ENCODE measurements around the gene ZNF652. TPM values are rescaled to one million over a fixed set of nuclear protein-coding genes. Genes with fewer than 3 reads are reported as not detected.

Gene ZNF652
- polyA plus RNA-seq, 1 of the 3 experiments (the other 2 are of a cell fraction): 5.1 TPM

- H3K27ac ChIP-seq (ENCODE audit: low read depth in 2 of 2, low read length in 1 of 2): peak overlapping the region; percentile 49 to 90; a peak in 3 of 4 replicates
- no peaks in the 10 kb centered on the region for H3K9me3 ChIP-seq
- peaks cover 52% of the 10 kb centered on the region for H3K79me2 ChIP-seq (ENCODE audit: insufficient read depth)
- H3K4me1 ChIP-seq (ENCODE audit: control insufficient read depth in 1 of 2, insufficient read depth in 2 of 2, low read depth in 1 of 2, low read length in 1 of 2): peaks cover 17 to 18% of the 10 kb centered on the region in 2 experiments; a peak in 3 of 4 replicates
- peak overlapping the region; percentile 66; the same call in 1 of the 2 replicates for H2AFZ ChIP-seq (ENCODE audit: low read depth)
- peak; percentile 73 for DNase-seq
- H3K4me2 ChIP-seq: peak overlapping the region; percentile 93
- TF ChIP-seq POLR2AphosphoS5 (IDR thresholded peaks at IDR 0.05; ENCODE audit: low read depth, low read length) (peak; percentile 25; the same call in 1 of the 2 replicates), GATA2 (CRISPR knock-in tag; IDR thresholded peaks at IDR 0.05) (peak; percentile 22; the same call in 1 of the 2 replicates), MAX (IDR thresholded peaks at IDR 0.05; ENCODE audit: low read depth) (no peak), CHD2 (IDR thresholded peaks at IDR 0.05; ENCODE audit: low read length, partially characterized antibody) (peak; percentile 48), YY1 (IDR thresholded peaks at IDR 0.05; ENCODE audit: low read depth) (0 out of 2 replicates have a peak, but pooled peaks have one; percentile 21), RCOR1 (IDR thresholded peaks at IDR 0.05; ENCODE audit: low read length) (no peak), MXI1 (IDR thresholded peaks at IDR 0.05; ENCODE audit: low read depth, low read length) (peak; percentile 61; the same call in 1 of the 2 replicates), PBX3 (IDR thresholded peaks at IDR 0.05) (peak; percentile 27), NFIC (IDR thresholded peaks at IDR 0.05; ENCODE audit: borderline replicate concordance) (no peak), ELF1 (IDR thresholded peaks at IDR 0.05) (peak; percentile 13; the same call in 1 of the 2 replicates)
- peak overlapping the region; percentile 92 to 93 for H3K4me3 ChIP-seq (ENCODE audit: low read depth in 2 of 2, low read length in 1 of 2)
- peaks cover 44% of the 10 kb centered on the region for H4K20me1 ChIP-seq (ENCODE audit: insufficient read depth)
- no peaks in the 10 kb centered on the region for H3K27me3 ChIP-seq (ENCODE audit: insufficient read depth)
- peak overlapping the region; percentile 91 for H3K9ac ChIP-seq
- H3K9me2 ChIP-seq: no peaks in the 10 kb centered on the region
- no peaks in the 10 kb centered on the region for H3K36me3 ChIP-seq (replicated peaks in 1 of 2; ENCODE audit: control insufficient read depth in 1 of 2, insufficient read depth in 2 of 2, low read length in 1 of 2)
- POLR2A ChIA-PET: no interaction called here
- WGBS (ENCODE audit: low lambda C conversion rate): 3% methylated on average over 23 of the region's 52 CpGs
- CTCF ChIA-PET: interaction anchor here (0.6 to 1.8 kb wide), 5 partner anchors 10 to 208 kb away, joined by 3 to 8 read pairs (median 4); no protein-coding TSS in a partner anchor
- H3F3A ChIP-seq (replicated peaks; ENCODE audit: insufficient read depth): peaks cover 19% of the 10 kb centered on the region
These were observed 735 bp downstream of the ZNF652 start for GRCh38 chr17:49361129-49361901.

- H3K27me3 ChIP-seq (ENCODE audit: insufficient read depth): no peaks in the 10 kb centered on the region
- peaks cover 50% of the 10 kb centered on the region for H4K20me1 ChIP-seq (ENCODE audit: insufficient read depth)
- 0% methylated on average over 8 of the region's 8 CpGs for WGBS (ENCODE audit: low lambda C conversion rate)
- ChIA-PET CTCF (interaction anchor here (0.6 to 1.8 kb wide), 5 partner anchors 10 to 209 kb away, joined by 3 to 8 read pairs (median 4); no protein-coding TSS in a partner anchor), POLR2A (no interaction called here)
- H3K4me1 ChIP-seq (ENCODE audit: control insufficient read depth in 1 of 2, insufficient read depth in 2 of 2, low read depth in 1 of 2, low read length in 1 of 2): peaks cover 17 to 18% of the 10 kb centered on the region in 2 experiments; a peak in 3 of 4 replicates
- no peaks in the 10 kb centered on the region for H3K9me3 ChIP-seq
- peaks cover 57% of the 10 kb centered on the region for H3K79me2 ChIP-seq (ENCODE audit: insufficient read depth)
- no peaks in the 10 kb centered on the region for H3K9me2 ChIP-seq
- H3K9ac ChIP-seq: peak overlapping the region; percentile 91
- H3K4me3 ChIP-seq (ENCODE audit: low read depth in 2 of 2, low read length in 1 of 2): peak overlapping the region; percentile 92 to 93
- H2AFZ ChIP-seq (ENCODE audit: low read depth): no peak overlapping the region
- H3K4me2 ChIP-seq: peak overlapping the region; percentile 93
- TF ChIP-seq PBX3 (IDR thresholded peaks at IDR 0.05) (peak; percentile 46; the same call in 1 of the 2 replicates), MEF2A (IDR thresholded peaks at IDR 0.05; ENCODE audit: borderline replicate concordance, low read depth) (no peak), MAX (IDR thresholded peaks at IDR 0.05; ENCODE audit: low read depth) (no peak), RXRA (IDR thresholded peaks at IDR 0.05; ENCODE audit: borderline replicate concordance, low read depth) (no peak), RCOR1 (IDR thresholded peaks at IDR 0.05; ENCODE audit: low read length) (no peak), SIN3A (IDR thresholded peaks at IDR 0.05; ENCODE audit: borderline replicate concordance, low read depth, low read length) (0 out of 2 replicates have a peak, but pooled peaks have one; percentile 65), ELF1 (IDR thresholded peaks at IDR 0.05) (peak; percentile 80; the same call in 1 of the 2 replicates), NFIC (IDR thresholded peaks at IDR 0.05; ENCODE audit: borderline replicate concordance) (no peak), MXI1 (IDR thresholded peaks at IDR 0.05; ENCODE audit: low read depth, low read length) (peak; percentile 85), JUND (IDR thresholded peaks at IDR 0.05) (no peak), IRF3 (IDR thresholded peaks at IDR 0.05; ENCODE audit: low read depth, low read length) (no peak), TAF1 (IDR thresholded peaks at IDR 0.05; ENCODE audit: borderline replicate concordance, low read depth, low read length) (no peak)
- H3K27ac ChIP-seq (ENCODE audit: low read depth in 2 of 2, low read length in 1 of 2): peak overlapping the region; percentile 49 to 90; a peak in 2 of 4 replicates
- peak; percentile 52 for DNase-seq
- H3F3A ChIP-seq (replicated peaks; ENCODE audit: insufficient read depth): peaks cover 18% of the 10 kb centered on the region
- H3K36me3 ChIP-seq (replicated peaks in 1 of 2; ENCODE audit: control insufficient read depth in 1 of 2, insufficient read depth in 2 of 2, low read length in 1 of 2): no peaks in the 10 kb centered on the region
These were observed 1.3 kb downstream of the ZNF652 start for GRCh38 chr17:49360796-49361128.
